ENCODE data around the gene TRAK2. TPM values are rescaled to one million over a fixed set of nuclear protein-coding genes. Genes with fewer than 3 reads are reported as not detected.

The TRAK2 gene
- total RNA-seq, 4 donors from 2014 or later: 12.4 to 21.8 (median 18.1) TPM

DNA sequence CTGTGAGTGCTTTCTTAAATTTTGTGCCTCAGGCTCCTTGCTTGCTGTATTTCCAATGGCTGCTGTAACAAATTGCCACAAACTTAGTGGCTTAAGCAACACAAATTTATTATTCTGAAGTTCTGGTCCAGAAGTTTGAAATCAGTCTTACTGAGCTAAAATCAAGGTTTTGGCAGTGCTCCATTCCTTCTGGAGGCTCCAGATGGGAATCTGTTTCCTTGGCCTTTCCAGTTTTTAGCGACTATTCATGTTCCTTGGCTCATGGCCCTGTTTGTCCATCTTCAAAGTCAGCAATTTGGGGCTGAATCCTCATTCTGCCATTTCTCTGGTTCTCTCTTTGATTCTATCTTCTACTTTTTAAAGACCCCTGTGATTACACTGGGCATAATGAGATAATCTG, 32.1 kb upstream of the TRAK2 start:
- 0% methylated on average over 1 of the region's 1 CpG for WGBS, 2 donors
- intact Hi-C loops (cut with DNase I; ENCODE audit: low total_unique reads): no loop called here
- no peak for DNase-seq (ENCODE audit: low spot score in 2 of 2)
- H3K4me3 ChIP-seq (ENCODE audit: low read depth, poor library complexity, severe bottlenecking): no peak overlapping the region
- no peak for TF ChIP-seq POLR2A (IDR thresholded peaks at IDR 0.05)
- TF ChIP-seq, protein P1, sequence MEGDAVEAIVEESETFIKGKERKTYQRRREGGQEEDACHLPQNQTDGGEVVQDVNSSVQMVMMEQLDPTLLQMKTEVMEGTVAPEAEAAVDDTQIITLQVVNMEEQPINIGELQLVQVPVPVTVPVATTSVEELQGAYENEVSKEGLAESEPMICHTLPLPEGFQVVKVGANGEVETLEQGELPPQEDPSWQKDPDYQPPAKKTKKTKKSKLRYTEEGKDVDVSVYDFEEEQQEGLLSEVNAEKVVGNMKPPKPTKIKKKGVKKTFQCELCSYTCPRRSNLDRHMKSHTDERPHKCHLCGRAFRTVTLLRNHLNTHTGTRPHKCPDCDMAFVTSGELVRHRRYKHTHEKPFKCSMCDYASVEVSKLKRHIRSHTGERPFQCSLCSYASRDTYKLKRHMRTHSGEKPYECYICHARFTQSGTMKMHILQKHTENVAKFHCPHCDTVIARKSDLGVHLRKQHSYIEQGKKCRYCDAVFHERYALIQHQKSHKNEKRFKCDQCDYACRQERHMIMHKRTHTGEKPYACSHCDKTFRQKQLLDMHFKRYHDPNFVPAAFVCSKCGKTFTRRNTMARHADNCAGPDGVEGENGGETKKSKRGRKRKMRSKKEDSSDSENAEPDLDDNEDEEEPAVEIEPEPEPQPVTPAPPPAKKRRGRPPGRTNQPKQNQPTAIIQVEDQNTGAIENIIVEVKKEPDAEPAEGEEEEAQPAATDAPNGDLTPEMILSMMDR (IDR thresholded peaks at IDR 0.05): no peak

DNA sequence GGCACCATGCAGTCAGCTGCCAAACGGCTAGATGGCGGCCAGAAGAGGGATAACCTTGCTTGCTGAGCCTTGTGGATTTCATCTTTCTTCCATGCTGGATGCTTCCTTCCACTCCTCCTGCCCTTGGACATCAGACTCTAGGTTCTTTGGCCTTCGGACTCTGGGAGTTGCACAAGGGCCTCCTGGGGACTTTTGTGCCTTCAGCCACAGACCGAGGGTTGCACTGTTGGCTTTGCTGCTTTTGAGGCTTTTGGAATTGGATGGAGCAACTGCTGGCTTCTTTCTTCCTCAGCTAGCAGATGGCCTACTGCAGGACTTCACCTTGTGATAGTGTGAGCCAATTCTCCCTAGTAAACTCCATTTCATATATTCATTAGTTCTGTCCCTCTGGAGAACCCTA, 31.3 kb upstream of the TRAK2 start:
- WGBS, 2 donors: 96 to 100% methylated on average over 4 of the region's 4 CpGs
- TF ChIP-seq, protein P1 (IDR thresholded peaks at IDR 0.05): no peak
- no peak for TF ChIP-seq POLR2A (IDR thresholded peaks at IDR 0.05)
- DNase-seq (ENCODE audit: low spot score in 2 of 2): no peak
- no peak overlapping the region for H3K4me3 ChIP-seq (ENCODE audit: low read depth, poor library complexity, severe bottlenecking)
- intact Hi-C loops (cut with DNase I; ENCODE audit: low total_unique reads): no loop called here

DNA sequence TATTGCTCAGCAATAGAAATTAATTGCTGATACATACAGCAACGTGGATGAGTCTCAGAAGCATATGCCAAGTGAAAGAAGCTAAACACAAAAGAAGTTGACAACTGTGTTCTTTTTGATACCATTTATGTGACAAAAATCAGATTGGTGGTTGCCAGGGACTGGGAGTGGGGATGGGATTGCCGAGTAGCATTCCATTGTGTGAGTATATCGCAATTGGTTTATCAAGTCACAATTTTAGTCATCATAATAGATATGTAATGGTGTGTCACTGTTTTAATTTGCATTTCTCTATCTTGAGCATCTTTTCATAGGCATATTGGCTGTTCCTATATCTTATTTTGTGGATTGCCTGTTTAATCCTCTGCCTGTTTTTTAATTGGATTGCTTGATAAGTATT, 21.2 kb upstream of the TRAK2 start:
- intact Hi-C loops (cut with DNase I; ENCODE audit: low total_unique reads): no loop called here
- WGBS, 2 donors: 72 to 77% methylated on average over 3 of the region's 3 CpGs
- no peak overlapping the region for H3K4me3 ChIP-seq (ENCODE audit: low read depth, poor library complexity, severe bottlenecking)
- TF ChIP-seq, protein P1 (IDR thresholded peaks at IDR 0.05): no peak
- no peak for TF ChIP-seq POLR2A (IDR thresholded peaks at IDR 0.05)
- no peak for DNase-seq (ENCODE audit: low spot score in 2 of 2)

DNA sequence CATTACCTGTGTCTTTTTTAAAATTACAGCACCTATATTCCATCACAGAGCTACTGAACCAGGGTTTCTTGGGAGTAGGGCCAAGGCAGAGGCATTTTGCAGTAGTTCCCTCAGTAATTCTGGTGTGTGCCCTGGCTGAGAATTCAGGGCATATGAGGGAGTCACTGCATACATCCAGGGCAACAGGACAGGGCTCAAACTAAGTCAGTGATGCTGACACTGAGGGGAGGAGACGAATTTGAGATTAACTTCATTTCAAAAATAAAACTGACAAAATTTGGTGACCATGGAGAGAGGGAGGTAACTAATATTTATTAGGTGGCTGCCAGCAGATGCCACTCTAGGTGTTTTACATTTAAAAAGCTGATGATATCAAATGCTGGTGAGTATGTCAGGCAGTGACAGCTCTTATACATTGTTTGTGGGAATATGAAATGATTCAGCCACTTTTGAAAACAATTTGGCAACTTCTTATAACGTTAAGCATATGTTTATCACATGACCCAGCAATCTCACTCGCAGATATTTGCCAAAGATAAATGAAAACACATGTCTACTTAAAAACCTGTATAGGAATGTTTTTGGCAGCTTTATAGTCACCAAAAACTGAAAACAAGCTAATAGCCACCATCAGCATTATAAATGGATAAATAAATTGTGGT, 20.6 kb upstream of the TRAK2 start:
- no peak for DNase-seq (ENCODE audit: low spot score in 2 of 2)
- intact Hi-C loops (cut with DNase I; ENCODE audit: low total_unique reads): no loop called here
- no peak overlapping the region for H3K4me3 ChIP-seq (ENCODE audit: low read depth, poor library complexity, severe bottlenecking)
- no peak for TF ChIP-seq POLR2A (IDR thresholded peaks at IDR 0.05)
- TF ChIP-seq, protein P1 (IDR thresholded peaks at IDR 0.05): no peak
- WGBS, 2 donors: 41 to 64% methylated on average over 3 of the region's 3 CpGs

DNA sequence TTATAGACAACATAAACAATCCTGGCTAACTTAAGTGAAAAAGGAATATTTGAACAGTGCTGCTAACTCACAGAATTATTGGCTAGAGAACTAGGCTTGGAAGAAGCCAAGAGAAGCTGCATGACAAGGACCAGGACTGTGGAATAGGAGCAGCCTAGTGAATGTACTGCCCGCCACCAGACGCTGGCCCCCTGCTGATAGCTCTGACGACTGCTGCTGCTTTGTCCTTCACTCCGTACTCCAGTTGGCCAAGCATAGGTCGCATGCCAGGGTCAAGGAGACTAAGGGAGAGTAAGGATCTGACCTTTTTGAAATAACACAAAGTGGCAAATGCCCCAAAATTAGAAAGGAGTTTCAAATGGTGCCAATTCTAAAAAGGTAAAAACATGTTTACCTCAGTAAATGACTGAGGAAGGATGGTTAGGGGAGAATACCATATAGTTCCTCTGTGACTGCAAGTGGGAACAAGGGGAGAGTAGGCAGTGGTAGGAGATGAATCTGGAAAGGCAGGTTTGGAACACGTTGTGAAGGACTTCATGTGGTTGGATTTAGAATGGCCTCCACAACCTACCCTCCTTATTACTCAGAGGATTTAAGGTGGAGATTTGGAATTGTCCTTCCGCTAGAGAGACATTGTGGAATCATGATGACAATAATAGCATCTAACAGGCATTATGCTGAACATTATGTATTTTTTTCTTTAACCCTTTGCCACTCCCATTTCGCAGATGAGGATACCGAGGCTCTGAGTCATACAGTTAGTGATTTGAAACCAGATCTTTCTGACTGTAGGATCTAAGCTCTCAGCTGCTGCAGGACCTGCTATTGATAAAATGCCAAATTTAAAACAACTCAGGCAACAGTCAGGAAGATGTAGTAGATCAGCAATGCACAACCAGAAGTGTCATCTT, 19.8 kb upstream of the TRAK2 start:
- intact Hi-C loops (cut with DNase I; ENCODE audit: low total_unique reads): no loop called here
- H3K4me3 ChIP-seq (ENCODE audit: low read depth, poor library complexity, severe bottlenecking): no peak overlapping the region
- TF ChIP-seq, protein P1 (IDR thresholded peaks at IDR 0.05): no peak
- TF ChIP-seq POLR2A (IDR thresholded peaks at IDR 0.05): no peak
- 83 to 88% methylated on average over 9 of the region's 9 CpGs for WGBS, 2 donors
- no peak for DNase-seq (ENCODE audit: low spot score in 2 of 2)
